ENCODE results near the gene AGMO. TPM values are rescaled to one million over a fixed set of nuclear protein-coding genes. Genes with fewer than 3 reads are reported as not detected.

AGMO gene
- total and polyA plus RNA-seq, 2 of the 8 experiments (the other 6 are each of a cell fraction or from before 2014, with no cell fraction given): 0.22 to 0.45 TPM

DNA sequence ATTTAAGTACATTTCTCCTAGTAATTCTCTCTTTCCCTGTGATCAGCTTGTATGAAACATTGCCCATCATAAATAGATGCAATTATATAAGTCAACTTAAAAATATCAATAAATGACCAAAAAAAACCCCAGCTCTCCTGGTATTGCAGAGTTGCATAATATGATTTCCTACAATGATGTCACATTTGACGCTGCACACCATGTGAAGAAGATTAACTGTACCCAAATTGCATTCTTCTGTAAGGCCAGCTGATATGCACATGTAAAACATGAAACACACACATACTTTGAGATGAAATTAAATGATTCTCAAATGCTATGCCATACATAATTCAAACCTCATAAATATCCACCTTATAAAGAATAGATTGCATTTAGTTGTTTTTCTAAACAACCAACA lies 115.5 kb downstream of the AGMO start (continued):
- TF ChIP-seq TAF7 (optimal IDR thresholded peaks at IDR 0.05; ENCODE audit: borderline replicate concordance, low read depth, low read length) (no peak), CBX8 (IDR thresholded peaks at IDR 0.05; ENCODE audit: borderline replicate concordance, low read depth, low read length) (no peak)
